Measurements from ENCODE around the gene EFCAB5.

- TF ChIP-seq, protein P1, sequence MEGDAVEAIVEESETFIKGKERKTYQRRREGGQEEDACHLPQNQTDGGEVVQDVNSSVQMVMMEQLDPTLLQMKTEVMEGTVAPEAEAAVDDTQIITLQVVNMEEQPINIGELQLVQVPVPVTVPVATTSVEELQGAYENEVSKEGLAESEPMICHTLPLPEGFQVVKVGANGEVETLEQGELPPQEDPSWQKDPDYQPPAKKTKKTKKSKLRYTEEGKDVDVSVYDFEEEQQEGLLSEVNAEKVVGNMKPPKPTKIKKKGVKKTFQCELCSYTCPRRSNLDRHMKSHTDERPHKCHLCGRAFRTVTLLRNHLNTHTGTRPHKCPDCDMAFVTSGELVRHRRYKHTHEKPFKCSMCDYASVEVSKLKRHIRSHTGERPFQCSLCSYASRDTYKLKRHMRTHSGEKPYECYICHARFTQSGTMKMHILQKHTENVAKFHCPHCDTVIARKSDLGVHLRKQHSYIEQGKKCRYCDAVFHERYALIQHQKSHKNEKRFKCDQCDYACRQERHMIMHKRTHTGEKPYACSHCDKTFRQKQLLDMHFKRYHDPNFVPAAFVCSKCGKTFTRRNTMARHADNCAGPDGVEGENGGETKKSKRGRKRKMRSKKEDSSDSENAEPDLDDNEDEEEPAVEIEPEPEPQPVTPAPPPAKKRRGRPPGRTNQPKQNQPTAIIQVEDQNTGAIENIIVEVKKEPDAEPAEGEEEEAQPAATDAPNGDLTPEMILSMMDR (IDR thresholded peaks at IDR 0.05; ENCODE audit: poor library complexity) = no peak
- TF ChIP-seq EZH2 (IDR thresholded peaks at IDR 0.05; ENCODE audit: borderline replicate concordance) (no peak), EZH2phosphoT487 (IDR thresholded peaks at IDR 0.05; ENCODE audit: low read depth, severe bottlenecking, unreplicated experiment) (no peak)
These were observed 4.7 kb upstream of the EFCAB5 start for GRCh38 chr17:29936724-29937123.
